HEK293 (cell line): Measurements from ENCODE around the gene IGSF9.

Experiments
- ATF2 ChIP-seq: fragments of 450-650 bp; formaldehyde crosslinking; IDR thresholded peaks from 2 replicates; pipeline ENCODE4 v1.5.1; 2016; ENCODE audit warnings: missing biosample characterization, missing genetic modification characterization, low read depth
- MEIS1 ChIP-seq: sonication (generic); formaldehyde crosslinking; IDR thresholded peaks from 2 replicates; pipeline ENCODE4 v1.8.1; 2022; ENCODE audit warnings: missing genetic modification reagents, mild to moderate bottlenecking, borderline replicate concordance
- SCRT1 ChIP-seq: fragments of 450-650 bp; formaldehyde crosslinking; IDR thresholded peaks from 2 replicates; pipeline ENCODE4 v1.5.1; 2016; ENCODE audit warnings: missing biosample characterization, missing genetic modification characterization, borderline replicate concordance
- ZBTB1 ChIP-seq: fragments of 450-650 bp; formaldehyde crosslinking; IDR thresholded peaks from 2 replicates; pipeline ENCODE4 v1.5.1; 2016; ENCODE audit warnings: missing biosample characterization, missing genetic modification characterization
- ZBTB20 ChIP-seq: fragments of 450-650 bp; formaldehyde crosslinking; IDR thresholded peaks from 2 replicates; pipeline ENCODE4 v1.5.1; 2016; ENCODE audit warnings: missing biosample characterization, missing genetic modification characterization
- ZFP3 ChIP-seq: fragments of 450-650 bp; formaldehyde crosslinking; IDR thresholded peaks from 2 replicates; pipeline ENCODE4 v1.5.1; 2016; ENCODE audit warnings: low read depth, missing biosample characterization, missing genetic modification characterization
- ZNF24 ChIP-seq: fragments of 450-650 bp; formaldehyde crosslinking; IDR thresholded peaks from 2 replicates; pipeline ENCODE4 v1.5.1; 2016; ENCODE audit warnings: missing biosample characterization, missing genetic modification characterization
- ZNF274 ChIP-seq, 2 experiments: fragments of 200-500 bp in 1 of 2; fragments of 450-650 bp in 1 of 2; sonication (Bioruptor generic) in 1 of 2; formaldehyde crosslinking in 1 of 2; IDR thresholded peaks; 2 replicates each; pipeline versions ENCODE4 v1.5.1 to v1.6.1; 2014 to 2016; ENCODE audit warnings: borderline replicate concordance in 1 of 2, inconsistent platforms in 1 of 2, low read length in 1 of 2, missing biosample characterization in 1 of 2, missing genetic modification characterization in 1 of 2
- ZNF48 ChIP-seq: fragments of 450-650 bp; formaldehyde crosslinking; IDR thresholded peaks from 2 replicates; pipeline ENCODE4 v1.5.1; 2016; ENCODE audit warnings: missing biosample characterization, missing genetic modification characterization
- ZNF558 ChIP-seq: fragments of 450-650 bp; formaldehyde crosslinking; IDR thresholded peaks from 2 replicates; pipeline ENCODE4 v1.5.1; 2016; ENCODE audit warnings: missing biosample characterization, missing genetic modification characterization
- ZNF670 ChIP-seq: fragments of 450-650 bp; formaldehyde crosslinking; IDR thresholded peaks from 2 replicates; pipeline ENCODE4 v1.5.1; 2016; ENCODE audit warnings: missing biosample characterization, missing genetic modification characterization, low read depth
- TF ChIP-seq, protein P1 (sequence below): fragments of 450-650 bp; formaldehyde crosslinking; IDR thresholded peaks from 2 replicates; pipeline ENCODE4 v1.5.1; 2016; ENCODE audit warnings: missing biosample characterization, missing genetic modification characterization
- TF ChIP-seq, protein P2 (sequence below): fragments of 450-650 bp; formaldehyde crosslinking; IDR thresholded peaks from 2 replicates; pipeline ENCODE4 v1.5.1; 2016; ENCODE audit warnings: missing biosample characterization, missing genetic modification characterization, borderline replicate concordance
- TF ChIP-seq, protein P3 (sequence below): fragments of 450-650 bp; formaldehyde crosslinking; IDR thresholded peaks from 2 replicates; pipeline ENCODE4 v1.5.1; 2016; ENCODE audit warnings: missing biosample characterization, missing genetic modification characterization

GRCh38 chr1:159953536-159954515, 8.4 kb upstream of the IGSF9 start, which contains the start of gene SLAMF9:
- TF ChIP-seq ZFP3 (tag by site-specific recombination), result no peak
- TF ChIP-seq ZNF24 (tag by site-specific recombination), result no peak
- TF ChIP-seq ZNF274 (IDR thresholded peaks at IDR 0.05; ENCODE audit: low read length), result no peak
- TF ChIP-seq ZNF274 (tag by site-specific recombination; IDR thresholded peaks at IDR 0.05; ENCODE audit: borderline replicate concordance), result no peak
- TF ChIP-seq, protein P1, sequence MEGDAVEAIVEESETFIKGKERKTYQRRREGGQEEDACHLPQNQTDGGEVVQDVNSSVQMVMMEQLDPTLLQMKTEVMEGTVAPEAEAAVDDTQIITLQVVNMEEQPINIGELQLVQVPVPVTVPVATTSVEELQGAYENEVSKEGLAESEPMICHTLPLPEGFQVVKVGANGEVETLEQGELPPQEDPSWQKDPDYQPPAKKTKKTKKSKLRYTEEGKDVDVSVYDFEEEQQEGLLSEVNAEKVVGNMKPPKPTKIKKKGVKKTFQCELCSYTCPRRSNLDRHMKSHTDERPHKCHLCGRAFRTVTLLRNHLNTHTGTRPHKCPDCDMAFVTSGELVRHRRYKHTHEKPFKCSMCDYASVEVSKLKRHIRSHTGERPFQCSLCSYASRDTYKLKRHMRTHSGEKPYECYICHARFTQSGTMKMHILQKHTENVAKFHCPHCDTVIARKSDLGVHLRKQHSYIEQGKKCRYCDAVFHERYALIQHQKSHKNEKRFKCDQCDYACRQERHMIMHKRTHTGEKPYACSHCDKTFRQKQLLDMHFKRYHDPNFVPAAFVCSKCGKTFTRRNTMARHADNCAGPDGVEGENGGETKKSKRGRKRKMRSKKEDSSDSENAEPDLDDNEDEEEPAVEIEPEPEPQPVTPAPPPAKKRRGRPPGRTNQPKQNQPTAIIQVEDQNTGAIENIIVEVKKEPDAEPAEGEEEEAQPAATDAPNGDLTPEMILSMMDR (tag by site-specific recombination), result no peak
- no peak for TF ChIP-seq ZBTB1 (tag by site-specific recombination)
- no peak for TF ChIP-seq ZBTB20 (tag by site-specific recombination)
- TF ChIP-seq ATF2, result no peak
- no peak for TF ChIP-seq MEIS1 (CRISPR knock-in tag)
- TF ChIP-seq ZNF48 (tag by site-specific recombination), result no peak
- TF ChIP-seq, protein P2, sequence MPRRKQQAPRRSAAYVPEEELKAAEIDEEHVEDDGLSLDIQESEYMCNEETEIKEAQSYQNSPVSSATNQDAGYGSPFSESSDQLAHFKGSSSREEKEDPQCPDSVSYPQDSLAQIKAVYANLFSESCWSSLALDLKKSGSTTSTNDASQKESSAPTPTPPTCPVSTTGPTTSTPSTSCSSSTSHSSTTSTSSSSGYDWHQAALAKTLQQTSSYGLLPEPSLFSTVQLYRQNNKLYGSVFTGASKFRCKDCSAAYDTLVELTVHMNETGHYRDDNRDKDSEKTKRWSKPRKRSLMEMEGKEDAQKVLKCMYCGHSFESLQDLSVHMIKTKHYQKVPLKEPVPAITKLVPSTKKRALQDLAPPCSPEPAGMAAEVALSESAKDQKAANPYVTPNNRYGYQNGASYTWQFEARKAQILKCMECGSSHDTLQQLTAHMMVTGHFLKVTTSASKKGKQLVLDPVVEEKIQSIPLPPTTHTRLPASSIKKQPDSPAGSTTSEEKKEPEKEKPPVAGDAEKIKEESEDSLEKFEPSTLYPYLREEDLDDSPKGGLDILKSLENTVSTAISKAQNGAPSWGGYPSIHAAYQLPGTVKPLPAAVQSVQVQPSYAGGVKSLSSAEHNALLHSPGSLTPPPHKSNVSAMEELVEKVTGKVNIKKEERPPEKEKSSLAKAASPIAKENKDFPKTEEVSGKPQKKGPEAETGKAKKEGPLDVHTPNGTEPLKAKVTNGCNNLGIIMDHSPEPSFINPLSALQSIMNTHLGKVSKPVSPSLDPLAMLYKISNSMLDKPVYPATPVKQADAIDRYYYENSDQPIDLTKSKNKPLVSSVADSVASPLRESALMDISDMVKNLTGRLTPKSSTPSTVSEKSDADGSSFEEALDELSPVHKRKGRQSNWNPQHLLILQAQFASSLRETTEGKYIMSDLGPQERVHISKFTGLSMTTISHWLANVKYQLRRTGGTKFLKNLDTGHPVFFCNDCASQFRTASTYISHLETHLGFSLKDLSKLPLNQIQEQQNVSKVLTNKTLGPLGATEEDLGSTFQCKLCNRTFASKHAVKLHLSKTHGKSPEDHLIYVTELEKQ (tag by site-specific recombination), result no peak
- TF ChIP-seq ZNF558 (tag by site-specific recombination), result no peak
- TF ChIP-seq SCRT1 (tag by site-specific recombination), result no peak
- TF ChIP-seq, protein P3, sequence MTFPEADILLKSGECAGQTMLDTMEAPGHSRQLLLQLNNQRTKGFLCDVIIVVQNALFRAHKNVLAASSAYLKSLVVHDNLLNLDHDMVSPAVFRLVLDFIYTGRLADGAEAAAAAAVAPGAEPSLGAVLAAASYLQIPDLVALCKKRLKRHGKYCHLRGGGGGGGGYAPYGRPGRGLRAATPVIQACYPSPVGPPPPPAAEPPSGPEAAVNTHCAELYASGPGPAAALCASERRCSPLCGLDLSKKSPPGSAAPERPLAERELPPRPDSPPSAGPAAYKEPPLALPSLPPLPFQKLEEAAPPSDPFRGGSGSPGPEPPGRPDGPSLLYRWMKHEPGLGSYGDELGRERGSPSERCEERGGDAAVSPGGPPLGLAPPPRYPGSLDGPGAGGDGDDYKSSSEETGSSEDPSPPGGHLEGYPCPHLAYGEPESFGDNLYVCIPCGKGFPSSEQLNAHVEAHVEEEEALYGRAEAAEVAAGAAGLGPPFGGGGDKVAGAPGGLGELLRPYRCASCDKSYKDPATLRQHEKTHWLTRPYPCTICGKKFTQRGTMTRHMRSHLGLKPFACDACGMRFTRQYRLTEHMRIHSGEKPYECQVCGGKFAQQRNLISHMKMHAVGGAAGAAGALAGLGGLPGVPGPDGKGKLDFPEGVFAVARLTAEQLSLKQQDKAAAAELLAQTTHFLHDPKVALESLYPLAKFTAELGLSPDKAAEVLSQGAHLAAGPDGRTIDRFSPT (tag by site-specific recombination), result no peak
- TF ChIP-seq ZNF670 (tag by site-specific recombination), result no peak
